Chondrocyte (in vitro differentiated cells): ENCODE results near the gene SUPT20HL1. TPM values are rescaled to one million over a fixed set of nuclear protein-coding genes. Genes with fewer than 3 reads are reported as not detected.
"Not testable (repeated sequence)": the region's sequence is repeated elsewhere in the genome, so short reads cannot be mapped to it uniquely, and the experiment has no call there.

Experiments used
- DNase-seq: peaks from one replicate; pipeline ENCODE4 v3.0.0; 2021; ENCODE audit warnings: mixed read lengths, low spot score
- H3K27ac Mint-ChIP-seq: one replicate; pipeline ENCODE4 v1.8.0; 2021; ENCODE audit warnings: mild to moderate bottlenecking, moderate library complexity, mixed read lengths; ENCODE audit not compliant: unreplicated experiment
- H3K27me3 Mint-ChIP-seq: 2 replicates; pipeline ENCODE4 v1.8.0; 2021; ENCODE audit warnings: low read depth, mixed read lengths
- H3K36me3 Mint-ChIP-seq: 2 replicates; pipeline ENCODE4 v1.8.0; 2021; ENCODE audit warnings: low read depth, mixed read lengths
- H3K4me1 Mint-ChIP-seq: 2 replicates; pipeline ENCODE4 v1.8.0; 2021; ENCODE audit warnings: low read depth, mild to moderate bottlenecking, mixed read lengths
- H3K4me3 Mint-ChIP-seq: one replicate; pipeline ENCODE4 v1.8.0; 2021; ENCODE audit warnings: mild to moderate bottlenecking, moderate library complexity, mixed read lengths; ENCODE audit not compliant: unreplicated experiment
- H3K9me3 Mint-ChIP-seq: 2 replicates; pipeline ENCODE4 v1.8.0; 2021; ENCODE audit warnings: low read depth, mixed read lengths
- CTCF ChIP-seq: fragments of 200-600 bp; sonication (generic); IDR thresholded peaks from 2 replicates; pipeline ENCODE4 v1.5.0; 2021; ENCODE audit warnings: antibody characterized with exemption, mild to moderate bottlenecking, moderate library complexity
- total RNA-seq: library from RNA; stranded (reverse); gene quantifications from 3 replicates; pipeline ENCODE4 v1.2.1, GENCODE V29; 2021

The SUPT20HL1 gene
- total RNA-seq, 1 donor from 2014 or later: not detected

GRCh38 chrX:24364326-24364725 lies 3.9 kb downstream of the SUPT20HL1 start:
- Mint-ChIP-seq H3K27ac (no peak overlapping the region), H3K36me3 (no peaks in the 10 kb centered on the region), H3K4me3 (no peak overlapping the region), H3K9me3 (no peaks in the 10 kb centered on the region), H3K4me1 (peaks cover 3% of the 10 kb centered on the region), H3K27me3 (peaks cover 3% of the 10 kb centered on the region)
- no peak for DNase-seq
- no peak for TF ChIP-seq CTCF

GRCh38 chrX:24364851-24365538 lies 4.6 kb downstream of the SUPT20HL1 start:
- Mint-ChIP-seq H3K9me3 (no peaks in the 10 kb centered on the region), H3K36me3 (no peaks in the 10 kb centered on the region), H3K4me3 (no peak overlapping the region), H3K27me3 (peaks cover 3% of the 10 kb centered on the region), H3K27ac (no peak overlapping the region), H3K4me1 (peaks cover 3% of the 10 kb centered on the region)
- no peak for TF ChIP-seq CTCF
- DNase-seq: no peak

- H3K27me3 Mint-ChIP-seq: peaks cover 13% of the 10 kb centered on the region
- H3K9me3 Mint-ChIP-seq, H3K4me3 Mint-ChIP-seq: not testable (repeated sequence)
These were observed 6.4 kb downstream of the SUPT20HL1 start for GRCh38 chrX:24366762-24367400.

GRCh38 chrX:24369816-24370215 lies 9.4 kb downstream of the SUPT20HL1 start:
- Mint-ChIP-seq H3K4me3 (no peak overlapping the region), H3K27ac (no peak overlapping the region), H3K9me3 (no peaks in the 10 kb centered on the region), H3K4me1 (peaks cover 7% of the 10 kb centered on the region), H3K36me3 (no peaks in the 10 kb centered on the region), H3K27me3 (peaks cover 18% of the 10 kb centered on the region)
- no peak for DNase-seq
- no peak for TF ChIP-seq CTCF

More at GRCh38 chrX:24366762-24367400, 6.4 kb downstream of the SUPT20HL1 start:
- H3K27ac Mint-ChIP-seq, DNase-seq, H3K36me3 Mint-ChIP-seq: not testable (repeated sequence)
- peaks cover 10% of the 10 kb centered on the region for H3K4me1 Mint-ChIP-seq

GRCh38 chrX:24371391-24371972 lies 11.0 kb downstream of the SUPT20HL1 start:
- Mint-ChIP-seq H3K27ac (no peak overlapping the region), H3K9me3 (no peaks in the 10 kb centered on the region), H3K4me1 (peaks cover 7% of the 10 kb centered on the region), H3K36me3 (no peaks in the 10 kb centered on the region), H3K27me3 (peaks cover 18% of the 10 kb centered on the region), H3K4me3 (peak overlapping the region; percentile 55)
- TF ChIP-seq CTCF: peak; percentile 89
- no peak for DNase-seq
